Activated CD4-positive, CD25-positive, alpha-beta regulatory T cell treated with anti-CD3 and anti-CD28 coated beads, Interleukin-2, amount 50 U/mL, for 24 hours (primary cell): ENCODE measurements around the gene TTYH3.

ENCODE experiments used
- ATAC-seq, 2 donors: fragments of 150-1000 bp; cut with Tn5 transposase; one replicate each; pipeline ENCODE4 v1.10.0; 2021; ENCODE audit warnings: mild to moderate bottlenecking in 1 of 2, moderate library complexity in 1 of 2

TTYH3 gene

DNA sequence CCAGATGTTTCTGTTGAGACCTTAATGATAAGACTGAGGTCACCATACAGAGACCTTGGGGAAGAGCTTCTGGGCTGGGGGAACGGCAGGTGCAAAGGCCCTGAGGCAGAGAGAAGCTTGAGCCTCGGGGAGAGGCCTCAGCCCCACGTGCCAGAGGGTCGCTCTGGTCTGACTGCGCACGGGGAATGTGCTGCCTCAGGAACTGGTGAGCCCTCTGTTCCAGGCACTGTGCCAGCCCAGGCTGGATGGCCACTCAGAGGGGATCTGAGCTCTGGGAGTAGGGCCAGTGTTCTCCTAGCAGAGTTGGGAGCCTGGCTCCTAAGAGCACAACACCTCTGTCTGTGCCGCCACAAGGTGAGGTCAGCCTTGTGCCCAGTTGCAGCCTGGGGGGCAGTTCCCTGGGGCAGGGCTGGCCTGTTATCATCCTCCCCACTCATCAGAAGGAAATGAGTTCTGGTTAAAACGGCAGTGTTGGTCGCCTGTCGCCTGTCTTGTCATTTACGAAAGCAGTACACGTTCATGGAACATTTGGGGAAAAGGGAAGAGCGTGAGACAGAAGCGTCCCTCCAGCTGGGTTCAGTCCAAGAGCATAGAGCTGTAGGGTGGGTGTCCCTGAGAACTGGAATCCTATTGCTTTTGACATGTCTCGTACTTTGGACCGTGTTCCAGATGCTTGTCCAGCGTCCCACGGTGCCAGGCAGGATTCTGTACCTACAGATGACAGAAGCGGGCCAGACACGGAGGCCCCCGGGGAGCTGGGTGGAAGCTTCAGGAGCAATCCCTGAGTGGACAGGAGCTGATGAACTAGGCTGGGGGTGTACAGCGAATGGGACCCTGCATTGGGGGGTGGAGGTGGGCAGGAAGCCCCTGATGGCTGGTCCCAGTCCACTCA lies 4.3 kb downstream of the TTYH3 start:
- no peak for ATAC-seq

DNA sequence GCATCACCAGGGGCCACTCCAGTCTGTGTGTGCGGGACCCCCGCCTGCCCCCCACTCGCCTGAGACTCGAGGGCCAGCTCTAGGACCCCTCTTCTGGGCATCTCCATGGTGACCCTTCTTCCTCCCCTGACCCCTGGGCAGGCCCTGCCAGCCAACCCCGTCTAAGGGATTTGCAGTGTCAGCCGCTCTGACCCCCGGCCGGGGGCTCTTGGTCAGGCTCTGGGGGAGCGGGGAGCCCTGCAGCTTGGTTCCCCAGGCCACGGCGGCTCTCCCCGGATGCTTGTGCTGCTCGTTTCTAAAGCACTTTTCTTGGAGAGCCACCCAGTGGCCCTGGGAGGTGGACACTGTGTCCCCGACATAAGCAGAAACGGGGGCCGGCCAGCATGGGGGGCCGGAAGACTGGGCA lies 5.3 kb downstream of the TTYH3 start:
- ATAC-seq = no peak

DNA sequence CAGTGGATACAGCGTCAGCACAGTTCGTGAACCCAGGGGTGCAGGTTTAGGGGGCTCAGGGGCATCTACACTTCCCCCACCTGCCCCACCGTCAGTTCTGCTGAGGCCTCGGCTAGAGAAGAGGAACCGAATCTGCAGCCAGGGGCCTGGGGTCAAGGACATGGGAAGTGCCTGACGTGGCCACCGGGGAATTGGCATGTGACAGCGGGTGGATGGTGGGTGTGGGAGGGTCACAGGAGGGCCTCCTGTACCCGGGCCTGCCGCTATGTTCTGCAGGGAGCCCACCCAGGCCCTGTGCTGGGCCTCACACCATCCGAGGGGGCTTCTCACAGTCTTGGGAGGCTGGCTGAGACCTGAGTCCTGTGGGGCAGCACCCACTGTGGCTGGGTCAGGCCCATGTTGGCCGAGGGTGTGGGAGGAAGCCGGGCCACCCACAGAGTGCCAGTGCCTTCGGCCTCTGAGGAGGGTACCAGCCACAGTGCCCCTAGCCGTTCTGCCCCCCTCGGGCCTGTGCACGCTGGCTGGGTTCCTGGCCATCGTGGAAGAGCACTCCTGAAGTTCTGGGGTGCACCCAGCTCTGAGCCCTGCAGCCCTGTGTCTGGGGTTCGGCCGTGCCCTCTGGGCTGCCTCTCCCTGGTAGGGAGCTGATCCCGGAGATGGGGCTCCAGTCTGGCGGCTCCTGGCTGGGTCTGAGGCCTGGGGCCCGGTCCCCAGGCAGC lies 5.9 kb downstream of the TTYH3 start:
- no peak for ATAC-seq

DNA sequence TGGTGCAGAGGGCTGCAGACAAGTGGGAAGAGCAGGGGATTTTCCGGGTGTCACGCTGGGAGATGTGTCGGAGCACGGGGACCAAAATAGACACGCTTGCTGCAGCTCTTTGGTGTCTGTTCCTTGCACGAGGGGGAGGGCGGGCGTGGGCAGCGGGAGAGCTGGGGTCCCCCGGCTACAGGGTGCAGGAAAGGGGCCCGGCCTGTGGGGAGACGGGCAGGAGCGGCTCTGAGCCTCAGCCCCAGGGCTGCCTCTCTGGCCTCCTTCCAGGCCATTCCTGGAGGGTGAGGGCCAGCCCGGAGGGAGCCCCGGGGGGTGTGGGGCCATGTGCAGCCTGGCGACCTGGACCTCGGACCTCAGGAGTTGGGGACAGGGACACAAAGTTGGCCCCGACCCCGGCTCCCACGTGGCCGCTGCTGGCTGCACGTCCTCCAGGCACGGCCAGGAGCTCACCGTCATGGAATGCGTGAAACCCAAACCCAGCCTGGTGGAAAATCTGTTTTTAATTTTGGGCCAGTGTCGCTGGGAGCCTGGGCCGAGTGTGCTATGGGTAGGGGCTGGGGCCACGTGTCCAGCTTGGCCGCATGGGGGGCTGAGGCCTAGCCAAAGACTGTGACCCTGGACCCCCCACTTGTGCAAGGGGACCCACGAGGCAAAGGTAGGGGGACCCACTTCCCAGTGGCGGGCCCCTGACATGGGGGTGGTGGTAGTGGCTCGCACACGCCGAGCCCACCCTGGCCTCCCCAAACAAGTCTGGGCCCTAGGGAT lies 6.6 kb downstream of the TTYH3 start:
- ATAC-seq = no peak

DNA sequence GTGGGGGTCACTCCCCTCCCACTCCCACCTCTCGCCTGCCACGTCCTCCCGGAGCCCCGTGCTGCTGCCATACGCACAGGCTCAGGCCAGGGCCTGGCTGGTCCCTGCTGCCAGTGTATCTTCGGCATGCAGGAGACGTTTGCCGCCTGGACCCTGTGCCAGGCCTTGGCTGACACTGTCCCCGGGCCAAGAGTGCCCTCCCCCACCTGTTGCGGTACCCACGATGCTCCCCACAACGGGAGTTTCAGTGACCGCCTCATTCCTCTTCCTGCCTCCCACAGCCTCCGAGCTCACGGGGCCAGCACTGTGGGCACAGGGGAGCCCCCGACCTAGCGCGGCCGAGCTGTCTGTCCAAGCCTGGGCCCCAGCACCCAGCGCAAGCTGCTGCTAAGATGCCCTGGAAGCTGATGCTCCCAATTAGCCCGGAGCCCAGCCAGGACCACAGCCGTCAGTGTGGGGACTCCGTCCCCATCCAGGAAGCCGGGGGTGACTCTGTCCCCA lies 7.4 kb downstream of the TTYH3 start:
- ATAC-seq = no peak

DNA sequence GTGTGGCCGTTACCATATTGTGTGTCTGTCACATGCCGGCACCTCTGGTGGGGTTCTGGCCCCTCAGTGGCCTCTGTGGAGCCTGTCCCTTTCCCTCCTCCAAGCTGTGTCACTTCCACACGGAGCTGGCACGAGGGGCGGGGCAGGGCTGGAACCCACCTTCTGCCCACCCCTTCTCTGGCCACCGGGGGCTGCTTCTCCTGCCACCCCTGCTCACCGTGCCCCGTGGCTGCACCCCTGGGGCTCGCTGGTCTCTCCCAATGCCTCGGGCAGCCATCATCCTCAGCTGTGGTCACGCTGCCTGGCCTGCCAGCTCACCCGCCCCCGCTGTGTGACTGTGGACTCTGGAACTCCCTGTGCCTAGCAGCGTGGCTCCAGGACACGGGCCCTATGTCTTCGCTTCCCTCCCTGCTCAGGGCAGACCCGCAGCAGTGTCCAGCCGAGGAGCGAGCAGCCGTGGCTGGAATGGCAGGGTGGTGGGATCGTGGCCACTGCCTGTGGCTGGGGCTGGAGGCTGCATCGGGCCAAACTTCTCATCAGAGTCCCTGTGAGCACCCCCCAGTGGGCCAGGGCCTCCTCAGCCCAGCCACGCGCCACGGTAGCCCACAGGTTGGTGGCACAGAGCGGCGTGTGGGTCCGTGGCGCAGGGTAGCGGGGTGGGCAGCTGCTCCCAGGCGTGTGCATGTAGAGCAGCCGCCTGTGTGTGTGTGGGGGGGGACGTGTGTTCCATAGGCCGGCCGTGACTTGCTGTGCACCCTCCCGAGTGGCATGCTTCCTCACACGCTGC lies 8.1 kb downstream of the TTYH3 start:
- no peak for ATAC-seq

DNA sequence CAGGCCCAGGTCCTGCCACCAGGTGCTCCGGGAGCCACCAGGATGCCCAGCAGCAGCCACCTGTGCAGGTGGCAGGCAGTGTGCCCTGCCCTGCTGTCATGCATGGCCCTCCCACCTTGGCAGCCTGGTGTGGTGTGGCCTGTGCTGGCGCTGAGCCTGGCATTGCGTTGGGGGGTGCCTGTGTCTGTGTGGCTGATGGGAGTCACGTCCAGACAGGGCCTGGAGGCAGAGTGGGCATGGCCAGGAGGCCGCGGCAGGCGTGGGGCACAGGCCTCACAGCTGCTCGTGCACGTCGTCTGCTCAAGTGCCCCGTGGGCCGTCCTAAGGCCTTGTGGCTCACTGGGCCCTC lies 8.7 kb downstream of the TTYH3 start:
- ATAC-seq = no peak

DNA sequence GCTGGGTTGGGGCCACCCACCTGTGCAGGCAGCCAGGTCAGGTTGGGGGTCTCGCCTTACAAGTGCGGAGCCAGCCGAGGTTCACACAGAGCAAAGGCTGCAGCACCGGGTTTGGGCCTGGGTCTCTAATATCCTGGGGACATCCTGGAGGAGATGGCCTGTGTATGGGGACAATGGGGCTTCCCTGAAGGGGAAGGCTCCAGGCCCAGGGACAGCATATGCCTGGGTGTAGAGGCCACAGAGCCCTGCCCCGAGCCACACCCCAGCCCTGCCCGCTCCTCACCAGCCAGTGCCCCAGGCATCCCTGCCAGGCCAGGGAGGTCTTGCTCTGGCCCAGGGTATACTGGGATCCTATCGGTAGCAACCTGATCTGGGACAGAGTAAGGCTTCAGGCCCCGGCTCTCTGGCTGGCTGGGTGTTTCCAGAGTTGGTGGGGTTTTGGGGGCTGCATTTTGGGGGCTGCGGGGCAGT lies 9.1 kb downstream of the TTYH3 start:
- no peak for ATAC-seq

DNA sequence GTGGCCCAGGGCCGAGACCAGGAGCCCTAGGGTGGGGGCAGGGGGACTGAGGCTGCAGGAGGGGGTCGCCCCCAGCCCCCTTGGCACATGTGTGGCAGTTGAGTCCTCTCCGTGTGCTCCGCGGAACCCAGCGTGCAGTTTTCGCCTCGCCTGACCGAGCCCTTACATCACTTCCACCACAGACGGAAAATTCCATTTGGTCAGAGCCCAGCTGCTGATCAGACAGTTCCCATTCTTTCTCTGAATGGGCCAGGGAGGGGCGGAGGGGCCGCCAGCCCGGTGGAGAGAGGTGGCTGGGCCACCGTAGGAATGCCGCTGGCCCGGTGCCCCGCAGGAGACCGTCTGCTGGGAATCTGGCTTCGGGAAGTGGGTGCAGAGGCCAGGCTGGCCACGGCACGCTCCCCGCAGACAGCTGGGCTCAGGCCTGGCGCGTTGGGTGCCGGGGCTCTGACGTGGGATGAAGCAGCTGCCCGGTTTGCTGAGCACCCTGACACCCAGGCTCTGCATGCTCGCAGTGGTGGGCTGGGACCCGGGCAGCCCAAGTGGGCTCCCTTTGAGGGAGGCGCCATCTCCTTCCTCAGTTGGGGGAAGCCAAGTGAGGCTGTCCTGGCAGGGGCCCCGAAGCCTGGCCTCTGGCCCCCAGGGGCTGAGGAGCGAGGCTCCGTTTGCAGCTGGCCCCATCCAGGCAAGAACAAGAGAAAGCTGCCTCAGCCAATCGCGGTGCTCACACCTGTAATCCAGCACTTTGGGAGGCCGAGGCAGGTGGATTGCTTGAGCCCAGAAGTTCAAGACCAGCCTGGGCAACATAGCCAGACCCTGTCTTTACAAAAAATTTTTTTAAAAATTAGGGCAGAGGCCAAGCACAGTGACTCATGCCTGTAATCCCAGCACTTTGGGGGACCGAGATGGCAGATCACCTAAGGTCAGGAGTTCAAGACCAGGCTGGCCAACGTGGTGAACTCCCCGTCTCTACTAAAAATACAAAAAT lies 9.9 kb downstream of the TTYH3 start:
- peak in 1 of 2 donors; percentile 14 for ATAC-seq

DNA sequence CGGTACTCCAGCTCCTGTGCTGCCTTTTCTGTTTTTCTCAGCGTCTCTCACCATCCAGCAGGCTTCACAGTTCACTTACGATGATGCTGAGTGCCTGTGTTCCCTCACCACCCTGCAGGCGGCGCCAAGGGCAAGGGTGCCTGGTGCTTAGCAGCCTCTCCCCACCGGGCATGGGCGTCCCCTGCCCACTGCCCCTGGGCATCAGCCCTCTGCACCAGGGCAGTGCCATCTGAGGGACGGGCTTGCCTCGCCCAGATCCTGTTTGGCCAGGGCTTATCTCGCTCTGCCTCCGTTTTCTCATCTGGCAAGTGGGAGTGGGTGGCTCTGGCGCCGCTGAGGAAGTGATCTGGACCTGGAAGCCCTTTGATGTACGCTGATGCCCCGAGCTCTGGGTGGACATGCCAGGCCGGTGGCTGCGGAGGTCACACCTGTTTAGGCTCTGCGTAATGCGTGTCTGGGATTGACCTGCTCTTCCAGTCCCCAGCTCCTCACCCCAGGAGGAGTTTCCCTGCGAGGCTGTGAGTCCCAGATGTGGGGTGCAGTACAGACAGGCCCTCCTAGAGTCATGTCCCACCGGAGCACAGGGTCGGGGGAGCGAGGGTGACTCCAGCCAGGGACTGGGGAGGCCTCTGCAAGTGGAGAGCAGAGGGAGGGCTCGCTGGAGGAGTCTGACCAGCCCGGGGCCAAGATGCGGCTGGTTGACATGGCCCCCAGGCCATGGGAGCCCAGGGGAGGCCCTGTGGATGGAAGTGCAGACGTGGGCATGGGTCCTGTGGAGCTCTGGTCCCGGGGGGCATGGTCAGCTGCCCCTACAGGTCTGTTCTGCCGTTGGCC lies 11.8 kb downstream of the TTYH3 start:
- ATAC-seq = no peak

DNA sequence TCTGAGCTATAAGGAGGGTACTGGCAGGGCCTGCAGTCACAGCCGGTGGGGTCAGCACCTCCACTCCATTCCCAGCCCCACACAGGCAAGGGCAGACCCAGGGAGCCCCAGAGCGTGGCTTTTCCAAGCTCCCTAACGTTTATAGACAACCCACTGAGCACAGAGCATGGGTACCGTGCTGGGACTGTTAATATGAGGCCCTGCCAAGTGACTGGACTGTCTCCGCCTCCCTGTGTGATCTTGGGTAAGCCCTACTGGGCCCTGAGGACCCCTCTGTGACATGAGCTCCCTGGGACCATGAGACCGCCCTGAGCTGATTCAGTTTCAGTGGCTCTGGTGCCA lies 12.4 kb downstream of the TTYH3 start:
- ATAC-seq = no peak

DNA sequence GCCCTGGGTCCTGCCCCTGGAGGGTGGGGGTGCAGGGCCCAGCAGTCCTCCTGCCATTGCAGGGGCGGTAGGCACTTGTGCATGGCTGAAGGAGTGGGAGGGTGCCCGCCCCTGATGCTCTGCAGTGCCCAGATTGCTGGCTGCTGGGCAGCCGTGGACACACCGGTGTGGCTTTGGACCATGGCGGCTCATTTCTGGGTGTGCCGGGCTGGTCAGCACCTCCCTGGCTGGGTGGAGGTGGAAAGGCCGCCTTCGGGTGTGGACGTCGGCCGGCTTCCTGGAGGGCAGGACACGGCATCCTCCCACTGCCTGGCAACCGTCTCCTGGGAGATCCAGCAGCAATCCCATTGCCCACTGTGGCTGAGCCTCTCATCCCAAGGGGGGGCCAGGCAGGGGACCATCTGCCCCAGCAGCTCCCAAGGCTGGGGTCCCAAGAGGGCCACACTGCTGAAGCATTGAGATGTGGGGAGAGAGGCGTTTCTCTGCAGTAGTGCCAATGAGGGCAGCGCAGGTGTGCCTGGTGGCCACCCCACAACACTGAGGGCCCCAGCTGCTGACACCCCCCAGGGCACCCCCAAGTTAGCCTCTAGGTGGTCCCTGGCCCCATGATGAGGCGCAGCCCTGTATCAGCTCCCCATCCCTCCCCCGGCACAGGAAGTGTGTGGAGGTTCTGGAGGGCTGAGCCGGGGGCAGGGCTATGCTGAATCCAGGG lies 12.9 kb downstream of the TTYH3 start:
- peak; percentile 39 to 46 for ATAC-seq

DNA sequence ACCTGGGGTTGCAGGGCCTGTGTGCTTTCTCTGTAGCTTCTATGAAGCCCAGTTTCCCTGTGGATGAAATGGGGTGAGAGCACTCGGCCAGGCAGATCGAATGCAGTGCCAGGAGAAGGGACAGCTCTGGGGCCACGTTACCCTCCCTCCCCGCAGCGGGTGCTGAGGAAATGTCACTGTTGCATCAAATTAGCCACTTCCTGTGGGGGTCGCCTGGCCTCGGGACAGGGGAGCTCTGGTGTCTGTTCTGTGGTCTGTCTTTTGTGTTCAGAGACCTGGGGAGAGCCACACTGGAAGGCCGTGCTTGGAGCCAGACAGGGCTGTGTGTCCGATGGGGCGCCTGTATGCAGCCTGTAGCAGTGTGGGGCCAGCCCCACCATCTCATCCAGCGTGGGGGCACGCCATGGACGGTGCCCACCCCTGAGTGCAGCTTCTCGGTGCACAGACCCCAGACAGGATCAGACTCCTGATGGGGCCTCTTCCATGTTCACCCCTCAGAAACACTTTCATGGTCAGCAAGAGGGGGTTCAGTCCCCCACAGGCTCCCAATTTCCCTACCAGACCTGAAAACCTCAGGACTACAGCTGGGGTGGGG lies 13.6 kb downstream of the TTYH3 start:
- peak; percentile 62 to 66 for ATAC-seq

DNA sequence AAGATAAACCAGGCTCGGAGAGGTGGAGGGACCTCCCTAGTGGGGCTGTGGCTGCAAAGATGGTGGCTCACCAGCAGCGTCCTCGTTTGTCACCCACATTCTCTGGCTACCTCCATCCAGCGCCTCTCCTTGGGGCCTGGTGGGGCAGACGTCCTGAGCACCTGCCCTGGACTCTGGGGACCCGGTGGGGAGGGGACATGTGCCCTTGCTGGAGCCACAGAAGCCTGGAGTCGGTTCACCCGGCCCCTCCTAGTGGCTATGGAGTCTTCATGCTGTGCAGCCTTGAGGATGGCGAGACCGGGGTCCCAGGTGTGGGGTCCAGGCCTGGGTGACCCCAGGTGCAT lies 14.5 kb downstream of the TTYH3 start:
- no peak for ATAC-seq

DNA sequence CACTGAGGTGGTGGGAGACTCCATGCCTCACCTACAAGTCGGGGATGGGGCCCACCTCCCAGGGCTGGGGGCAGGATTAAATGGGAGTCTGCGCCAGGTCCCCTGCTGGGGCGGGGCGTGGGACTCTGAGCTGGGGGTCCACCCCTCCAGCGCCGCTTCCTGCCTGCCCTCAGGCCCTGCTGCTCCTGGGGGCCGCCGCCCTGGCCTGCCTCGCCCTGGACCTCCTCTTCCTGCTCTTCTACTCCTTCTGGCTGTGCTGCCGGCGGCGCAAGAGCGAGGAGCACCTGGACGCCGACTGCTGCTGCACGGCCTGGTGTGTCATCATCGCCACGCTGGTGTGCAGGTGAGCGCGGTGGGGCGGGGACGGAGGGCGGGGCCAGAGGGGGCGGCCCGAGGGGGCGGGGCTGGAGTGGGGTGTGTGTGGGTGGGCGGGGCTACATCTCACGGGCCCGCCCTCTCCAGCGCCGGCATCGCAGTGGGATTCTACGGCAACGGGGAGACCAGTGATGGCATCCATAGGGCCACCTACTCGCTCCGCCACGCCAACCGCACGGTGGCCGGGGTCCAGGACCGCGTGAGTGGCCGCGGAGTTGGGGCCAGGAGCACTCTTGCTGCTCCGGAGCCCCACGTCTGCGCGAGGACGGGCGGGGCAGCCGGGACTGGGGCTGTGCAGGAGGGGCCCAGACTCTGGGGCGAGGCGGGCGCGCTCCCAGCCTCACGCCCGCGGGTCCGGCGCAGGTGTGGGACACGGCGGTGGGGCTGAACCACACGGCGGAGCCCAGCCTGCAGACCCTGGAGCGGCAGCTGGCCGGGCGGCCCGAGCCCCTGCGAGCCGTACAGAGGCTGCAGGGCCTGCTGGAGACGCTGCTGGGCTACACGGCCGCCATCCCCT lies 15.1 kb downstream of the TTYH3 start:
- ATAC-seq = no peak

DNA sequence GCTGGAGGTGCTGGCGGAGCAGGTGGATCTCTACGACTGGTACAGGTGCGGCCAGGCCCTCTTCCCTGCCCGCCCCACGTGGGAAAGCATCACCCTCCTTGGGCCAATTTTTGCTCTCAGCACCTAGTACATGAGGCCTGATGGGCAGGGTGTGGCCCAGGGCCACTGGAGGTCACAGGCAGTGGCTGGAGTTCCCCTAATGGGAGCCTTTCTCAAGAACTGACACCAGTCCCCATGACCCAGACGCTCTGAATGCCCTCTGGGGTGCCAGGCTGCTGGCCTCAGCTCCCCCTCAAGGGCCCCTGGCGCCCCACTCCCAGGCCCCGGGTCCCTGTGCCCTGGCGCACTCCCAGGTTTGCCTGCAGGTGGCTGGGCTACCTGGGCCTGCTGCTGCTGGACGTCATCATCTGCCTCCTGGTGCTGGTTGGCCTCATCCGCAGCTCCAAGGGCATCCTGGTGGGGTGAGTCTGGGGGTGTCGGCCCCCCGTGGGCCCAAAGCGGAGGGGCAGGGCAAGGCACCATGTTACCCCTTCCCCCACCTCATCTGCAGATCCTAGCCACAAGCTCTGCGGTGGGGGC lies 15.9 kb downstream of the TTYH3 start:
- ATAC-seq = no peak

DNA sequence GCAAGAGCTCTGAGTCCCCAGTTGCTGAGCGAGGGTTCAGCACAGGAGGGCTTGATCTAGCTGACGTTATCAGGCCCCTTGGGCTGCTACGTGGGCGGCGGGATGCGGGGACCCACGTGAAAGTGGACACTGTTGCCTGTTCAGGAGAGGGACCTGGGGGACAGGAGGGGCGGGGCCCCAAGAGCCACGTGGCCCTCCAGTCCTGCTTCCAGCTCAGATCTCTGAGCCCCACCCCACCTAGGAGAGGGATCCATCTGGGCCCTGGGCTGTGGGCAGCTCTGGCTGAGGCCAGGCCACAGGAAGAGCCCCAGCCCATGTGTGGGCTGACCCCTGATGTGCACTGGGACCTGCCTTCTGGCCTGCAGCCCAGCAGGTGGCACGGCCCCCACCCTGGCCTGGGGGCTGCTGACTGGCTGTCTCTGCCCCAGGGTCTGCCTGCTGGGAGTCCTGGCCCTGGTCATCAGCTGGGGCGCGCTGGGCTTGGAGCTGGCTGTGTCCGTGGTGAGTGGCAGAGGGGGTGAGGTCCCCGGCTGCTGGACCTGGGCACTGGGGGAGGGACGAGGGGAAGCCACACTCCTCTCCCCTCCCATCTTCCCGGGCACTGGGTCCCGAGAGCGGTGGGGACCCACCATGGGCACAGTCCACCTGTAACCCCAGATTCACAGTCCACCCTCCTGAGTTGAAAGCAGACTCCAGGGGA lies 17.5 kb downstream of the TTYH3 start:
- no peak for ATAC-seq
